Suppressor macrophage treated with lipopolysaccharide for 4 hours (primary cell): ENCODE results near the gene EN2.

Source experiments
- DNase-seq: peaks from one replicate; pipeline ENCODE4 v3.0.0-alpha.2; 2020

Gene EN2

GRCh38 chr7:155511702-155511996 lies 53.7 kb downstream of the EN2 start:
- DNase-seq, result no peak

- DNase-seq, result no peak
These were observed 54.4 kb downstream of the EN2 start for GRCh38 chr7:155512246-155512887.

GRCh38 chr7:155513543-155514285 lies 55.8 kb downstream of the EN2 start:
- DNase-seq, result no peak

- no peak for DNase-seq
These were observed 56.4 kb downstream of the EN2 start for GRCh38 chr7:155514296-155514695.
